Bone marrow (tissue), 2 donors: Measurements from ENCODE around the gene RUSF1.
"Not testable (repeated sequence)": the region's sequence is repeated elsewhere in the genome, so short reads cannot be mapped to it uniquely, and the experiment has no call there.

Experiments used
- DNase-seq, 2 donors: peaks; one replicate each; lab custom pipeline; 2025; lab: John Stamatoyannopoulos, UW

Gene RUSF1

GRCh38 chr16:31487071-31487719 lies 21.0 kb downstream of the RUSF1 start:
- DNase-seq = no peak

GRCh38 chr16:31486045-31486444 lies 22.1 kb downstream of the RUSF1 start:
- DNase-seq = no peak

GRCh38 chr16:31485571-31485970 lies 22.6 kb downstream of the RUSF1 start:
- no peak for DNase-seq

- DNase-seq = no peak
Measured at GRCh38 chr16:31484491-31485171, 23.6 kb downstream of the RUSF1 start.

GRCh38 chr16:31484048-31484447 lies 24.1 kb downstream of the RUSF1 start:
- DNase-seq = not testable (repeated sequence)

GRCh38 chr16:31483081-31483480 lies 25.1 kb downstream of the RUSF1 start, which contains the start of gene SLC5A2:
SLC5A2 (plus strand) TSS chr16:31483123; CDS start chr16:31483137, 14 bp downstream.
- DNase-seq = no peak

- no peak for DNase-seq
Measured at GRCh38 chr16:31480851-31481536, 27.2 kb downstream of the RUSF1 start.

- DNase-seq = no peak
Measured at GRCh38 chr16:31479751-31480150, 28.4 kb downstream of the RUSF1 start.

- DNase-seq = no peak
Measured at GRCh38 chr16:31478956-31479355, 29.2 kb downstream of the RUSF1 start.

- peak; percentile 25 to 64 for DNase-seq
Measured at GRCh38 chr16:31477220-31478216, 30.7 kb downstream of the RUSF1 start.

- peak; percentile 67 to 81 for DNase-seq
Measured at GRCh38 chr16:31476303-31477219, 31.6 kb downstream of the RUSF1 start.

GRCh38 chr16:31475946-31476302 lies 32.3 kb downstream of the RUSF1 start:
- DNase-seq = no peak

GRCh38 chr16:31474773-31475738 lies 33.1 kb downstream of the RUSF1 start:
- DNase-seq = no peak

GRCh38 chr16:31474173-31474714 lies 33.9 kb downstream of the RUSF1 start:
- DNase-seq = no peak

GRCh38 chr16:31473264-31473984 lies 34.8 kb downstream of the RUSF1 start:
- no peak for DNase-seq

- DNase-seq = no peak
Measured at GRCh38 chr16:31472709-31473203, 35.4 kb downstream of the RUSF1 start.

GRCh38 chr16:31471875-31472708 lies 36.1 kb downstream of the RUSF1 start, which contains the start of gene TGFB1I1:
TGFB1I1 (plus strand) TSS chr16:31472152; CDS start chr16:31472189, 37 bp downstream.
- DNase-seq = peak; percentile 8 to 15
